K562 (cell line): ENCODE measurements around the gene TMEM95. TPM values are rescaled to one million over a fixed set of nuclear protein-coding genes. Genes with fewer than 3 reads are reported as not detected.

Source experiments
- BDP1 ChIP-seq: IDR thresholded peaks from 3 replicates; pipeline ENCODE4 v1.6.1; 2011; ENCODE audit not compliant: insufficient read length, insufficient read depth
- CREB1 ChIP-seq, 2 experiments: sonication (generic) in 1 of 2; formaldehyde crosslinking in 1 of 2; IDR thresholded peaks; 2 replicates each; pipeline versions ENCODE4 v1.6.1 to v1.8.0; 2012 to 2022; ENCODE audit warnings: inconsistent platforms in 1 of 2, mild to moderate bottlenecking in 1 of 2, missing genetic modification reagents in 1 of 2, moderate library complexity in 1 of 2
- E2F3 ChIP-seq: fragments of 250-450 bp; sonication (Bioruptor Pico); IDR thresholded peaks from 2 replicates; pipeline ENCODE4 v1.4.0; 2020; ENCODE audit warnings: mild to moderate bottlenecking
- EP300 ChIP-seq: IDR thresholded peaks from 2 replicates; pipeline ENCODE4 v1.6.1; 2012; ENCODE audit warnings: low read length, improper control_type of control experiment
- EWSR1 ChIP-seq: fragments of 450-650 bp; IDR thresholded peaks from 2 replicates; pipeline ENCODE4 v1.6.1; 2018; ENCODE audit warnings: borderline replicate concordance, mild to moderate bottlenecking, low read depth, moderate library complexity; ENCODE audit not compliant: partially characterized antibody
- GABPA ChIP-seq: fragments of 200-800 bp; sonication (Bioruptor generic); conservative IDR thresholded peaks from 2 replicates; pipeline ENCODE4 v1.6.1; 2016; ENCODE audit warnings: low read depth, missing genetic modification characterization, missing compliant biosample characterization
- GTF2E2 ChIP-seq: fragments of 200-800 bp; sonication (Bioruptor generic); IDR thresholded peaks from 2 replicates; pipeline ENCODE4 v1.6.1; 2016; ENCODE audit warnings: missing genetic modification characterization, missing compliant biosample characterization
- HNRNPK ChIP-seq: fragments of 200-400 bp; formaldehyde crosslinking; IDR thresholded peaks from one replicate; pipeline ENCODE4 v1.6.1; 2018; ENCODE audit warnings: mild to moderate bottlenecking, low read depth, low read length; ENCODE audit not compliant: poor library complexity, severe bottlenecking
- OTX1 ChIP-seq: fragments of 450-650 bp; formaldehyde crosslinking; IDR thresholded peaks from 2 replicates; pipeline ENCODE4 v1.4.0; 2022; ENCODE audit warnings: mild to moderate bottlenecking
- RHOXF2B ChIP-seq: fragments of 250-450 bp; sonication (Bioruptor Pico); conservative IDR thresholded peaks from 2 replicates; pipeline ENCODE4 v1.5.1; 2021
- SRSF9 ChIP-seq: fragments of 200-400 bp; formaldehyde crosslinking; IDR thresholded peaks from 2 replicates; pipeline ENCODE4 v1.6.1; 2017; ENCODE audit warnings: low read depth, low read length, borderline replicate concordance
- ZNF217 ChIP-seq: sonication (generic); formaldehyde crosslinking; IDR thresholded peaks from 2 replicates; pipeline ENCODE4 v1.8.0; 2022; ENCODE audit warnings: mild to moderate bottlenecking, missing genetic modification reagents
- ZNF551 ChIP-seq: fragments of 250-450 bp; sonication (Bioruptor Pico); IDR thresholded peaks from 2 replicates; pipeline ENCODE4 v1.5.0; 2021; ENCODE audit warnings: mild to moderate bottlenecking, moderate library complexity
- ZNF668 ChIP-seq: fragments of 250-450 bp; sonication (Bioruptor Pico); IDR thresholded peaks from 2 replicates; pipeline ENCODE4 v1.8.0; 2022; ENCODE audit warnings: mild to moderate bottlenecking, inconsistent platforms
- polyA plus RNA-seq, 8 experiments: library from polyadenylated mRNA; depleted of rRNA in 4 of 8; stranded (reverse) in 5 of 8; unstranded in 3 of 8; fragments of >200 nt; fragmentation: Nextera tagmentation in 2 of 8; fragmentation: Illumina TruSeq in 1 of 8; extraction: Ambion mirVana in 2 of 8; extraction: Trizol in 1 of 8; gene quantifications; 2 replicates each; pipeline versions ENCODE4 v1.2.1 to v1.2.3, GENCODE V29; 2011 to 2014; ENCODE audit warnings: inconsistent platforms in 1 of 8, missing spikeins in 1 of 8
- total RNA-seq, 7 experiments: library from RNA; depleted of rRNA in 6 of 7; stranded (reverse); fragments of >200 nt in 6 of 7; fragmentation: Illumina TruSeq in 2 of 7; extraction: Trizol in 2 of 7; gene quantifications; 2 replicates each; pipeline versions ENCODE4 v1.2.1 to v1.2.3, GENCODE V29; 2011 to 2021; ENCODE audit warnings: low replicate concordance in 1 of 7
- TF ChIP-seq, protein P1 (sequence below), 3 experiments: fragments of 200-800 bp in 1 of 3; fragments of 250-450 bp in 1 of 3; fragments of 450-650 bp in 1 of 3; sonication (Bioruptor Pico) in 1 of 3; sonication (Bioruptor generic) in 1 of 3; formaldehyde crosslinking in 1 of 3; IDR thresholded peaks; 2 replicates each; pipeline versions ENCODE4 v1.6.1 to v1.8.0; 2016 to 2022; ENCODE audit warnings: mild to moderate bottlenecking in 2 of 3, missing genetic modification characterization in 2 of 3, missing compliant biosample characterization in 1 of 3, moderate library complexity in 1 of 3
- TF ChIP-seq, protein P2 (sequence below): fragments of 250-450 bp; sonication (Bioruptor Pico); IDR thresholded peaks from 2 replicates; pipeline ENCODE4 v1.4.0; 2020
- TF ChIP-seq, protein P3 (sequence below): fragments of 250-450 bp; sonication (Bioruptor Pico); IDR thresholded peaks from 2 replicates; pipeline ENCODE4 v1.5.0; 2021; ENCODE audit warnings: mild to moderate bottlenecking, moderate library complexity
- TF ChIP-seq, protein P4 (sequence below): sonication (generic); formaldehyde crosslinking; IDR thresholded peaks from 2 replicates; pipeline ENCODE4 v1.5.0; 2020; ENCODE audit warnings: missing genetic modification reagents

TMEM95 gene
- total and polyA plus RNA-seq, 9 of the 15 experiments (the other 6 are each of a cell fraction or from before 2014, with no cell fraction given): not detected

DNA sequence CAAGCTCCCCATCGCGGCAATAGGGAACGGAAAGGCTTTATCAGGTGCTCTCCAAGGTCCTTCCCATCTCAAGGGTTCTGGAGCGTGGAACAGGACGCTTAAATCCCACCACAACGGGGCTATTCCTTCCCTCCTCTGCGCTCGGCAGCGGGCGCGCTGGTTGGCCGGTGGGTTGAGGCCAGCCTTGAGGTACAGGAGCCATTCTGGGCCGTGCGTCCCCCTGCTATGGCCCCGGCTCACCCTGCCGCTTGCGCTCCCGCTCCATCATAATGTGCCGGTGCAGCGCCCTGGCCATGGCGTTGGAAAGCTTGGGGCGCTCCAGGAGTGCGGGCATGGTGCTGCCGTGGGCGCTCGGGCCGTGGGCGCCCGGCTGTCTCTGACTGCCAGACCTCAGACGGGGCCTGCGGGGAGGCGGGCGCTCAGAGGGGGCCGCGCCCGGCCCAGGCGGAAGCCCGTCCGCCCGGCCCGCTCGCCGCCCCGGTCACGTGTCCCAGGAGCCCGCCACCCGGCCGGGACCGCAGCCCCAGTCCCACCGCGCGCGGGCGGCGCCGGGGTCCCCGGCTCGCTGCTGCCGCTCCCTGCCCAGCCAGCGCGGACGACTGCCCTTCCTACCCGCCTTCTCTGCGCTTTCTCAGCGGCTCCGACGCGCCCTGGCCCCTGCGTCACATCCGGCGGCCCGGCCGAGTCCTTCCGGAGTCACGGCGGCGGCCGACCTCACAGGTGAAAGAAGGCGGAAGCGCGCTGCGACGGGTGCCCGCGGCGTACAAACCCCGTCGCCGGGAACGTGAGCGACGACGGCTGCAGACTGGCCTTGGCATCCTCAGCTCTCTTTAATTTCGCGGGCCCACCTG is 40.0 kb upstream of the TMEM95 start, which contains the start of gene GPS2 (continued):
- no peak for TF ChIP-seq EWSR1
- TF ChIP-seq, protein P1, sequence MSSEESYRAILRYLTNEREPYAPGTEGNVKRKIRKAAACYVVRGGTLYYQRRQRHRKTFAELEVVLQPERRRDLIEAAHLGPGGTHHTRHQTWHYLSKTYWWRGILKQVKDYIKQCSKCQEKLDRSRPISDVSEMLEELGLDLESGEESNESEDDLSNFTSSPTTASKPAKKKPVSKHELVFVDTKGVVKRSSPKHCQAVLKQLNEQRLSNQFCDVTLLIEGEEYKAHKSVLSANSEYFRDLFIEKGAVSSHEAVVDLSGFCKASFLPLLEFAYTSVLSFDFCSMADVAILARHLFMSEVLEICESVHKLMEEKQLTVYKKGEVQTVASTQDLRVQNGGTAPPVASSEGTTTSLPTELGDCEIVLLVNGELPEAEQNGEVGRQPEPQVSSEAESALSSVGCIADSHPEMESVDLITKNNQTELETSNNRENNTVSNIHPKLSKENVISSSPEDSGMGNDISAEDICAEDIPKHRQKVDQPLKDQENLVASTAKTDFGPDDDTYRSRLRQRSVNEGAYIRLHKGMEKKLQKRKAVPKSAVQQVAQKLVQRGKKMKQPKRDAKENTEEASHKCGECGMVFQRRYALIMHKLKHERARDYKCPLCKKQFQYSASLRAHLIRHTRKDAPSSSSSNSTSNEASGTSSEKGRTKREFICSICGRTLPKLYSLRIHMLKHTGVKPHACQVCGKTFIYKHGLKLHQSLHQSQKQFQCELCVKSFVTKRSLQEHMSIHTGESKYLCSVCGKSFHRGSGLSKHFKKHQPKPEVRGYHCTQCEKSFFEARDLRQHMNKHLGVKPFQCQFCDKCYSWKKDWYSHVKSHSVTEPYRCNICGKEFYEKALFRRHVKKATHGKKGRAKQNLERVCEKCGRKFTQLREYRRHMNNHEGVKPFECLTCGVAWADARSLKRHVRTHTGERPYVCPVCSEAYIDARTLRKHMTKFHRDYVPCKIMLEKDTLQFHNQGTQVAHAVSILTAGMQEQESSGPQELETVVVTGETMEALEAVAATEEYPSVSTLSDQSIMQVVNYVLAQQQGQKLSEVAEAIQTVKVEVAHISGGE (CRISPR knock-in tag; IDR thresholded peaks at IDR 0.05): peak; percentile 15 to 87 (median 59); a peak in 5 of 6 replicates
- no peak for TF ChIP-seq BDP1
- no peak for TF ChIP-seq EP300
- TF ChIP-seq E2F3: no peak
- no peak for TF ChIP-seq RHOXF2B
- TF ChIP-seq GTF2E2 (tag): no peak
- TF ChIP-seq, protein P2, sequence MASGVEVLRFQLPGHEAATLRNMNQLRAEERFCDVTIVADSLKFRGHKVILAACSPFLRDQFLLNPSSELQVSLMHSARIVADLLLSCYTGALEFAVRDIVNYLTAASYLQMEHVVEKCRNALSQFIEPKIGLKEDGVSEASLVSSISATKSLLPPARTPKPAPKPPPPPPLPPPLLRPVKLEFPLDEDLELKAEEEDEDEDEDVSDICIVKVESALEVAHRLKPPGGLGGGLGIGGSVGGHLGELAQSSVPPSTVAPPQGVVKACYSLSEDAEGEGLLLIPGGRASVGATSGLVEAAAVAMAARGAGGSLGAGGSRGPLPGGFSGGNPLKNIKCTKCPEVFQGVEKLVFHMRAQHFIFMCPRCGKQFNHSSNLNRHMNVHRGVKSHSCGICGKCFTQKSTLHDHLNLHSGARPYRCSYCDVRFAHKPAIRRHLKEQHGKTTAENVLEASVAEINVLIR (CRISPR knock-in tag): peak; percentile 86
- TF ChIP-seq, protein P3, sequence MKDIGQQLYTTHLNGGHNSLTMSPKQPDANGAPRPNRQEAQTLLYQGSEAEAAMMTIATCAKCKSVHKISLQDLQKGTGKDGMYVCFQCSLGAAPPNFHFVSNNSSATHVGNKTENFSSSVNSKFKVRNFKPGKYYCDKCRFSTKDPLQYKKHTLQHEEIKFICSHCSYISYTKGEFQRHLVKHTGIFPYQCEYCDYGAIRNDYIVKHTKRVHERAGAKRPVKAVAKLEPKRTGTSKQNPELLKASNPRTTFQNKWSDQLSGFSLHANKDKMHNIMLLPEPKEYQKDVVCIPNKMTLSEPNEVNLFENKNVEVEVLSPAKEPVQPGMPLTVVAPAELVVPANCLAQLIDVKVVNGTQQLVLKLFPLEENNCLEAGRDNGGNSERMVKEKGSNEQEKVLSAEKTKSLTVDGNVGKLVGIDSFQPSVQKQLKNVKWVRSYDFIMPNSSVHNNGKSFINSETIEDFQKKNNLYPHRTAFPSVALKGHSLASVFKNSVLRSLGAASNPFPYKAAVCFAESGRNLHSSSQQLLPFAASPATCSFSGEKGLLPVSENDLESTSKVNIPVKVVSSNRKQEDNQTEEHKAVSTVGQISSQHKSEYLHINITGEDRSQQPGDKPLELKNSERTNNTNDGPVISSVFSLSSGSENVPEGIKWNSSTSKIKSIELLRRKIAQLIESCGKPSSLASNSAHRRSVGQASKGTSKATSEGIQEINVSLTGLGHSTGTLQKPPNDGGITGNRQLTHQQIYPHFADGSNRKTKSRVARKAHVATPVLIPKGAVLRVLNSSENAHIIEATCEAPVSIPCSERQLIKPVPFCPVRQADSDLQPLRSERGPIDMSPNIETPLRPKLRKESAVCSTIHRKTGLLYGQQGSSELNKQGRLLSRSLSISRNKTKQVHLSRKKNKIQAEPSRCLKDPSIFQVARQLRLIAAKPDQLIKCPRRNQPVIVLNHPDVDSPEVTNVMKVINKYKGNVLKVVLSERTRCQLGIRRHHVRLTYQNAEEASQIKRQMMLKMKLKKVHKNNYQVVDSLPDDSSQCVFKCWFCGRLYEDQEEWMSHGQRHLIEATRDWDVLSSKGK (CRISPR knock-in tag): no peak
- peak; percentile 88 for TF ChIP-seq CREB1 (IDR thresholded peaks at IDR 0.05)
- TF ChIP-seq CREB1 (CRISPR knock-in tag; IDR thresholded peaks at IDR 0.05): peak; percentile 95
- TF ChIP-seq OTX1: no peak
- TF ChIP-seq, protein P4, sequence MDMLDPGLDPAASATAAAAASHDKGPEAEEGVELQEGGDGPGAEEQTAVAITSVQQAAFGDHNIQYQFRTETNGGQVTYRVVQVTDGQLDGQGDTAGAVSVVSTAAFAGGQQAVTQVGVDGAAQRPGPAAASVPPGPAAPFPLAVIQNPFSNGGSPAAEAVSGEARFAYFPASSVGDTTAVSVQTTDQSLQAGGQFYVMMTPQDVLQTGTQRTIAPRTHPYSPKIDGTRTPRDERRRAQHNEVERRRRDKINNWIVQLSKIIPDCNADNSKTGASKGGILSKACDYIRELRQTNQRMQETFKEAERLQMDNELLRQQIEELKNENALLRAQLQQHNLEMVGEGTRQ (CRISPR knock-in tag): no peak
- TF ChIP-seq ZNF668 (CRISPR knock-in tag): no peak
- no peak for TF ChIP-seq HNRNPK
- no peak for TF ChIP-seq SRSF9
- TF ChIP-seq GABPA: peak; percentile 98
- no peak for TF ChIP-seq ZNF217 (CRISPR knock-in tag)
- no peak for TF ChIP-seq ZNF551
